DND-41 (cell line): ENCODE data around the gene LNX1.

Source experiments
- CTCF ChIP-seq: IDR thresholded peaks from 2 replicates; pipeline ENCODE4 v1.5.1; 2012; ENCODE audit warnings: borderline replicate concordance, low read length, moderate library complexity, mild to moderate bottlenecking; ENCODE audit not compliant: poor library complexity, severe bottlenecking; ENCODE audit errors: extremely low read depth
- EZH2 ChIP-seq: IDR thresholded peaks from 3 replicates; pipeline ENCODE4 v1.6.1; 2012; ENCODE audit warnings: borderline replicate concordance, low read depth, mild to moderate bottlenecking, moderate library complexity, low read length, inconsistent platforms; ENCODE audit not compliant: severe bottlenecking

DNA sequence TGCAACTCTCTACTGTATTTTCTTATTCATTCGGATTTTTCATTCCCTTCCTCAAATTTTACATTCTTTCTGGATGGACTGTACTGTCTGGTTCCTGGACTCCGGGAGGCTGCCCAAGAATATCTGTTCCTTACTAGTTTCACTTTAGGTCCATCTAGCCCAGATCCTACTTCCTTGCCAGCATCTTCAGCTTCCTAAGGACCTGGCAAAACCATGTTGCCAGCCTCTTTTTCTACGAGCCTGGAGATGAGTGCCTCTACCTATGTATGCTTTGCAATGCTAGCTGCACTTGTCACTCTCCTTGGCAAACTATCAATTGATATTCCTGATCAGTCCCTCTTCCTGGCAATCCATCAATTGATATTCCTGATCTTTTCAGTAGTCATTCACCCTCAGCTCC, 5.6 kb upstream of the LNX1 start:
- TF ChIP-seq EZH2 (no peak), CTCF (no peak)
